SK-N-SH (cell line): Measurements from ENCODE around the gene ZNF407. TPM values are rescaled to one million over a fixed set of nuclear protein-coding genes. Genes with fewer than 3 reads are reported as not detected.

Source experiments
- CTCF ChIA-PET: fragments of 300-600, 350-600 bp; formaldehyde crosslinking; extraction: SDS; loops from one replicate; lab custom pipeline; 2021; lab: Yijun Ruan, JAX
- POLR2A ChIA-PET: fragments of 350-600 bp; sonication (Branson Sonifier 250); formaldehyde crosslinking; extraction: SDS; loops from one replicate; lab custom pipeline; 2020; ENCODE audit warnings: antibody characterized with exemption, inconsistent platforms; lab: Yijun Ruan, JAX
- DNase-seq: peaks from one replicate; pipeline ENCODE4 v3.0.0; 2012
- H2AFZ ChIP-seq: fragments of 200-600 bp; sonication (generic); 2 replicates; pipeline ENCODE4 v1.8.1; 2016; ENCODE audit warnings: antibody characterized with exemption, mild to moderate bottlenecking, low read depth
- H3F3A ChIP-seq: fragments of 200-600 bp; sonication (generic); replicated peaks from 2 replicates; pipeline ENCODE3; 2016; ENCODE audit warnings: antibody characterized with exemption, mild to moderate bottlenecking; ENCODE audit not compliant: insufficient read depth
- H3K27ac ChIP-seq, 2 experiments: fragments of 200-500 bp in 1 of 2; fragments of 200-600 bp in 1 of 2; sonication (Bioruptor generic) in 1 of 2; sonication (generic), shearing (Covaris generic) in 1 of 2; 2 replicates each; pipeline versions ENCODE4 v1.5.1 to v1.6.1; 2014 to 2016; ENCODE audit warnings: low read depth in 2 of 2, inconsistent platforms in 1 of 2, low read length in 1 of 2, mild to moderate bottlenecking in 1 of 2, mixed read lengths in 1 of 2
- H3K27me3 ChIP-seq: fragments of 200-600 bp; sonication (generic), shearing (Covaris generic); 2 replicates; pipeline ENCODE4 v1.6.1; 2016; ENCODE audit warnings: mixed run types; ENCODE audit not compliant: insufficient read depth
- H3K36me3 ChIP-seq, 2 experiments: fragments of 200-500 bp in 1 of 2; fragments of 200-600 bp in 1 of 2; sonication (Bioruptor generic) in 1 of 2; sonication (generic) in 1 of 2; replicated peaks in 1 of 2; 2 replicates each; pipeline versions ENCODE3 to v1.5.1; 2014 to 2016; ENCODE audit warnings: low read length in 1 of 2, mild to moderate bottlenecking in 1 of 2; ENCODE audit not compliant: insufficient read depth in 2 of 2, control insufficient read depth in 1 of 2
- H3K4me1 ChIP-seq, 2 experiments: fragments of 200-500 bp in 1 of 2; fragments of 200-600 bp in 1 of 2; sonication (Bioruptor generic) in 1 of 2; sonication (generic), shearing (Covaris generic) in 1 of 2; 2 replicates each; pipeline versions ENCODE4 v1.5.1 to v1.6.1; 2014 to 2016; ENCODE audit warnings: low read depth in 1 of 2, low read length in 1 of 2, mixed run types in 1 of 2; ENCODE audit not compliant: insufficient read depth in 2 of 2, control insufficient read depth in 1 of 2
- H3K4me2 ChIP-seq: fragments of 200-600 bp; sonication (generic), shearing (Covaris generic); 2 replicates; pipeline ENCODE4 v1.6.1; 2017; ENCODE audit warnings: mixed run types
- H3K4me3 ChIP-seq, 2 experiments: fragments of 200-500 bp in 1 of 2; fragments of 200-600 bp in 1 of 2; sonication (Bioruptor generic) in 1 of 2; sonication (generic), shearing (Covaris generic) in 1 of 2; 2 replicates each; pipeline versions ENCODE4 v1.5.1 to v1.8.1; 2014 to 2016; ENCODE audit warnings: low read depth in 2 of 2, inconsistent platforms in 1 of 2, low read length in 1 of 2, mild to moderate bottlenecking in 1 of 2, mixed read lengths in 1 of 2, moderate library complexity in 1 of 2
- H3K79me2 ChIP-seq: fragments of 200-600 bp; sonication (generic); 2 replicates; pipeline ENCODE4 v1.8.1; 2017; ENCODE audit warnings: mild to moderate bottlenecking; ENCODE audit not compliant: insufficient read depth
- H3K9ac ChIP-seq: fragments of 200-600 bp; sonication (generic); 2 replicates; pipeline ENCODE4 v1.6.1; 2017; ENCODE audit warnings: mixed run types
- H3K9me2 ChIP-seq: fragments of 200-600 bp; sonication (generic); 2 replicates; pipeline ENCODE4 v1.6.1; 2017; ENCODE audit warnings: mixed run types
- H3K9me3 ChIP-seq: fragments of 200-600 bp; sonication (generic); 2 replicates; pipeline ENCODE4 v1.6.1; 2017; ENCODE audit warnings: mixed run types, mild to moderate bottlenecking, moderate library complexity
- H4K20me1 ChIP-seq: fragments of 200-600 bp; sonication (generic); 2 replicates; pipeline ENCODE4 v1.6.1; 2017; ENCODE audit warnings: mild to moderate bottlenecking, mixed run types; ENCODE audit not compliant: insufficient read depth
- ELF1 ChIP-seq: IDR thresholded peaks from 2 replicates; pipeline ENCODE4 v1.4.0; 2012
- EP300 ChIP-seq, 2 experiments: IDR thresholded peaks; 2 replicates each; pipeline versions ENCODE4 v1.4.0 to v1.6.1; 2012; ENCODE audit warnings: borderline replicate concordance in 1 of 2, low read depth in 1 of 2, low read length in 1 of 2
- EZH2phosphoT487 ChIP-seq: fragments of 200-600 bp; sonication (generic); IDR thresholded peaks from 2 replicates; pipeline ENCODE4 v1.6.1; 2017; ENCODE audit warnings: low read depth, mixed run types, mild to moderate bottlenecking, antibody characterized with exemption, moderate library complexity, borderline replicate concordance
- FOXM1 ChIP-seq: IDR thresholded peaks from 2 replicates; pipeline ENCODE4 v1.4.0; 2012; ENCODE audit warnings: low read depth, mild to moderate bottlenecking
- GABPA ChIP-seq: IDR thresholded peaks from 2 replicates; pipeline ENCODE4 v1.4.0; 2012; ENCODE audit warnings: low read depth, mild to moderate bottlenecking
- NRF1 ChIP-seq: IDR thresholded peaks from 2 replicates; pipeline ENCODE4 v1.6.1; 2012; ENCODE audit warnings: low read depth, mild to moderate bottlenecking, low read length
- PBX3 ChIP-seq: IDR thresholded peaks from 2 replicates; pipeline ENCODE4; 2012
- POLR2AphosphoS5 ChIP-seq: IDR thresholded peaks from 2 replicates; pipeline ENCODE4 v1.6.1; 2012; ENCODE audit warnings: low read depth, low read length
- RAD21 ChIP-seq: IDR thresholded peaks from 2 replicates; pipeline ENCODE4 v1.6.1; 2012; ENCODE audit warnings: mild to moderate bottlenecking, low read length
- RCOR1 ChIP-seq: fragments of 150-350 bp; IDR thresholded peaks from 2 replicates; pipeline ENCODE4 v1.6.1; 2017; ENCODE audit warnings: antibody characterized with exemption, low read length
- RXRA ChIP-seq: IDR thresholded peaks from 2 replicates; pipeline ENCODE4 v1.4.0; 2012; ENCODE audit warnings: low read depth, mild to moderate bottlenecking, borderline replicate concordance
- SIN3A ChIP-seq: IDR thresholded peaks from 2 replicates; pipeline ENCODE4 v1.6.1; 2012; ENCODE audit warnings: low read depth, mild to moderate bottlenecking, low read length, moderate library complexity, borderline replicate concordance
- SMC3 ChIP-seq: IDR thresholded peaks from 2 replicates; pipeline ENCODE4 v1.6.1; 2012; ENCODE audit warnings: low read depth, low read length, improper control_type of control experiment
- USF1 ChIP-seq: IDR thresholded peaks from 2 replicates; pipeline ENCODE4 v1.4.0; 2012; ENCODE audit warnings: low read depth, borderline replicate concordance
- YY1 ChIP-seq: IDR thresholded peaks from 2 replicates; pipeline ENCODE4 v1.4.0; 2012; ENCODE audit warnings: low read depth, mild to moderate bottlenecking
- ZBTB33 ChIP-seq: IDR thresholded peaks from 2 replicates; pipeline ENCODE4 v1.4.0; 2012; ENCODE audit warnings: low read depth, borderline replicate concordance
- WGBS: methylation state at CpG from one replicate; pipeline ENCODE4 v1.1.6; 2017; ENCODE audit warnings: low lambda C conversion rate; 5-methylcytosine and 5-hydroxymethylcytosine counted together
- polyA plus RNA-seq, 3 experiments: library from polyadenylated mRNA; depleted of rRNA; stranded (reverse); fragments of >200 nt; gene quantifications; 2 replicates each; pipeline ENCODE4 v1.2.3, GENCODE V29; 2012
- TF ChIP-seq, protein P1 (sequence below): fragments of 200-600 bp; sonication (generic); IDR thresholded peaks from 2 replicates; pipeline ENCODE4 v1.6.1; 2017; ENCODE audit warnings: antibody characterized with exemption, mild to moderate bottlenecking, moderate library complexity
- TF ChIP-seq, protein P2 (sequence below): IDR thresholded peaks from 2 replicates; pipeline ENCODE4 v1.6.1; 2012; ENCODE audit warnings: mild to moderate bottlenecking, low read depth, low read length, moderate library complexity

ZNF407 gene
- polyA plus RNA-seq, 1 of the 3 experiments (the other 2 are of a cell fraction) = 2.6 TPM

GRCh38 chr18:74630804-74631203 lies 33.1 kb downstream of the ZNF407 start:
- CTCF ChIA-PET = interaction anchor here (0.8 kb wide), 1 partner anchor 410 kb away, joined by 3 read pairs; no protein-coding TSS in a partner anchor

More at GRCh38 chr18:74630804-74631203, 33.1 kb downstream of the ZNF407 start:
- Histone ChIP-seq H2AFZ (no peak overlapping the region), H3K27ac (no peak overlapping the region), H3K9me2 (no peaks in the 10 kb centered on the region), H3K27me3 (no peaks in the 10 kb centered on the region), H4K20me1 (no peaks in the 10 kb centered on the region), H3K4me2 (no peak overlapping the region), H3K4me1 (no peaks in the 10 kb centered on the region; a peak in 1 of 4 replicates), H3K36me3 (peaks cover 14 to 35% of the 10 kb centered on the region in 2 experiments), H3F3A (no peaks in the 10 kb centered on the region), H3K9me3 (no peaks in the 10 kb centered on the region), H3K9ac (no peak overlapping the region), H3K79me2 (peaks cover 11% of the 10 kb centered on the region; the same call in 1 of the 2 replicates), H3K4me3 (no peak overlapping the region)
- DNase-seq = no peak
- TF ChIP-seq RCOR1 (no peak), SIN3A (no peak), EZH2phosphoT487 (no peak), ELF1 (no peak), USF1 (no peak), RXRA (no peak), NRF1 (no peak), RAD21 (no peak), EP300 (IDR thresholded peaks at IDR 0.05; ENCODE audit: borderline replicate concordance in 1 of 2, low read depth in 1 of 2, low read length in 1 of 2) (no peak), GABPA (no peak), PBX3 (no peak), FOXM1 (no peak), YY1 (no peak), POLR2AphosphoS5 (no peak), ZBTB33 (no peak), SMC3 (no peak)
- TF ChIP-seq, protein P1, sequence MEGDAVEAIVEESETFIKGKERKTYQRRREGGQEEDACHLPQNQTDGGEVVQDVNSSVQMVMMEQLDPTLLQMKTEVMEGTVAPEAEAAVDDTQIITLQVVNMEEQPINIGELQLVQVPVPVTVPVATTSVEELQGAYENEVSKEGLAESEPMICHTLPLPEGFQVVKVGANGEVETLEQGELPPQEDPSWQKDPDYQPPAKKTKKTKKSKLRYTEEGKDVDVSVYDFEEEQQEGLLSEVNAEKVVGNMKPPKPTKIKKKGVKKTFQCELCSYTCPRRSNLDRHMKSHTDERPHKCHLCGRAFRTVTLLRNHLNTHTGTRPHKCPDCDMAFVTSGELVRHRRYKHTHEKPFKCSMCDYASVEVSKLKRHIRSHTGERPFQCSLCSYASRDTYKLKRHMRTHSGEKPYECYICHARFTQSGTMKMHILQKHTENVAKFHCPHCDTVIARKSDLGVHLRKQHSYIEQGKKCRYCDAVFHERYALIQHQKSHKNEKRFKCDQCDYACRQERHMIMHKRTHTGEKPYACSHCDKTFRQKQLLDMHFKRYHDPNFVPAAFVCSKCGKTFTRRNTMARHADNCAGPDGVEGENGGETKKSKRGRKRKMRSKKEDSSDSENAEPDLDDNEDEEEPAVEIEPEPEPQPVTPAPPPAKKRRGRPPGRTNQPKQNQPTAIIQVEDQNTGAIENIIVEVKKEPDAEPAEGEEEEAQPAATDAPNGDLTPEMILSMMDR = no peak
- TF ChIP-seq, protein P2, sequence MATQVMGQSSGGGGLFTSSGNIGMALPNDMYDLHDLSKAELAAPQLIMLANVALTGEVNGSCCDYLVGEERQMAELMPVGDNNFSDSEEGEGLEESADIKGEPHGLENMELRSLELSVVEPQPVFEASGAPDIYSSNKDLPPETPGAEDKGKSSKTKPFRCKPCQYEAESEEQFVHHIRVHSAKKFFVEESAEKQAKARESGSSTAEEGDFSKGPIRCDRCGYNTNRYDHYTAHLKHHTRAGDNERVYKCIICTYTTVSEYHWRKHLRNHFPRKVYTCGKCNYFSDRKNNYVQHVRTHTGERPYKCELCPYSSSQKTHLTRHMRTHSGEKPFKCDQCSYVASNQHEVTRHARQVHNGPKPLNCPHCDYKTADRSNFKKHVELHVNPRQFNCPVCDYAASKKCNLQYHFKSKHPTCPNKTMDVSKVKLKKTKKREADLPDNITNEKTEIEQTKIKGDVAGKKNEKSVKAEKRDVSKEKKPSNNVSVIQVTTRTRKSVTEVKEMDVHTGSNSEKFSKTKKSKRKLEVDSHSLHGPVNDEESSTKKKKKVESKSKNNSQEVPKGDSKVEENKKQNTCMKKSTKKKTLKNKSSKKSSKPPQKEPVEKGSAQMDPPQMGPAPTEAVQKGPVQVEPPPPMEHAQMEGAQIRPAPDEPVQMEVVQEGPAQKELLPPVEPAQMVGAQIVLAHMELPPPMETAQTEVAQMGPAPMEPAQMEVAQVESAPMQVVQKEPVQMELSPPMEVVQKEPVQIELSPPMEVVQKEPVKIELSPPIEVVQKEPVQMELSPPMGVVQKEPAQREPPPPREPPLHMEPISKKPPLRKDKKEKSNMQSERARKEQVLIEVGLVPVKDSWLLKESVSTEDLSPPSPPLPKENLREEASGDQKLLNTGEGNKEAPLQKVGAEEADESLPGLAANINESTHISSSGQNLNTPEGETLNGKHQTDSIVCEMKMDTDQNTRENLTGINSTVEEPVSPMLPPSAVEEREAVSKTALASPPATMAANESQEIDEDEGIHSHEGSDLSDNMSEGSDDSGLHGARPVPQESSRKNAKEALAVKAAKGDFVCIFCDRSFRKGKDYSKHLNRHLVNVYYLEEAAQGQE = no peak
- 95% methylated on average over 6 of the region's 6 CpGs for WGBS
- POLR2A ChIA-PET = no interaction called here
